GM18519 (cell line): Measurements from ENCODE around the gene UNC93B1.

Experiments used
- ATAC-seq: cut with Tn5 transposase; IDR thresholded peaks from one replicate; pipeline ENCODE4 v1.9.1; 2021; ENCODE audit warnings: mild to moderate bottlenecking, moderate library complexity; ENCODE audit not compliant: unreplicated experiment, low FRiP score

The UNC93B1 gene

GRCh38 chr11:68011051-68011943 is 7.4 kb upstream of the UNC93B1 start:
- ATAC-seq, result no peak

GRCh38 chr11:68010090-68011041 is 6.5 kb upstream of the UNC93B1 start, which contains the start of gene ALDH3B1:
Gene ALDH3B1 (plus strand): TSS chr11:68010327. CDS start chr11:68015298, 4,971 bp downstream.
- no peak for ATAC-seq

- ATAC-seq, result no peak
Observed at GRCh38 chr11:68009391-68010089, 5.6 kb upstream of the UNC93B1 start.

GRCh38 chr11:68008381-68009337 is 4.8 kb upstream of the UNC93B1 start:
- no peak for ATAC-seq

GRCh38 chr11:68007498-68008380 is 3.8 kb upstream of the UNC93B1 start:
- ATAC-seq, result no peak

- no peak for ATAC-seq
Observed at GRCh38 chr11:68006606-68007166, 2.8 kb upstream of the UNC93B1 start.

- ATAC-seq, result no peak
Observed at GRCh38 chr11:68004551-68005335, 846 bp upstream of the UNC93B1 start.

- ATAC-seq, result no peak
Observed at GRCh38 chr11:68002938-68003845, 705 bp downstream of the UNC93B1 start.

- ATAC-seq, result no peak
Observed at GRCh38 chr11:68002575-68002937, 1.3 kb downstream of the UNC93B1 start.

- ATAC-seq, result no peak
Observed at GRCh38 chr11:67999704-68000103, 4.2 kb downstream of the UNC93B1 start.

- no peak for ATAC-seq
Observed at GRCh38 chr11:67999201-67999629, 4.7 kb downstream of the UNC93B1 start.

- no peak for ATAC-seq
Observed at GRCh38 chr11:67998150-67999045, 5.5 kb downstream of the UNC93B1 start.

- no peak for ATAC-seq
Observed at GRCh38 chr11:67997475-67997921, 6.4 kb downstream of the UNC93B1 start.

GRCh38 chr11:67996622-67997474 is 7.0 kb downstream of the UNC93B1 start:
- ATAC-seq, result no peak
